Measurements from ENCODE around the gene PCDHB4.
"Not testable (repeated sequence)": the region's sequence is repeated elsewhere in the genome, so short reads cannot be mapped to it uniquely, and the experiment has no call there.

Gene PCDHB4

GRCh38 chr5:141150224-141150992 is 28.8 kb downstream of the PCDHB4 start:
- DNase-seq = no peak

GRCh38 chr5:141150993-141151325 is 29.3 kb downstream of the PCDHB4 start:
- DNase-seq = no peak

GRCh38 chr5:141151632-141152031 is 30.0 kb downstream of the PCDHB4 start:
- not testable (repeated sequence) for DNase-seq

GRCh38 chr5:141152096-141152495 is 30.5 kb downstream of the PCDHB4 start:
- DNase-seq = not testable (repeated sequence)

GRCh38 chr5:141155540-141156374 is 34.1 kb downstream of the PCDHB4 start:
- DNase-seq = no peak

- DNase-seq = not testable (repeated sequence)
These were observed 35.7 kb downstream of the PCDHB4 start for GRCh38 chr5:141157356-141157755.

GRCh38 chr5:141157901-141158300 is 36.3 kb downstream of the PCDHB4 start:
- DNase-seq = not testable (repeated sequence)

GRCh38 chr5:141172381-141173204 is 51.0 kb downstream of the PCDHB4 start, which contains the start of gene PCDHB7:
TSS of gene PCDHB7 (plus strand) at chr5:141172644. CDS start at chr5:141172836, 192 bp downstream.
- no peak for DNase-seq

- not testable (repeated sequence) for DNase-seq
These were observed 52.9 kb downstream of the PCDHB4 start for GRCh38 chr5:141174291-141175104.
